HepG2 (cell line): ENCODE results near the gene ARVCF. TPM values are rescaled to one million over a fixed set of nuclear protein-coding genes. Genes with fewer than 3 reads are reported as not detected.

Experiments used
- AHR ChIP-seq: IDR thresholded peaks from 2 replicates; pipeline ENCODE4 v1.6.1; 2018; ENCODE audit warnings: missing genetic modification reagents, missing compliant biosample characterization
- ASH2L ChIP-seq: fragments of 300-600, 200-600 bp; sonication (generic); IDR thresholded peaks from 2 replicates; pipeline ENCODE4 v1.7.0; 2017; ENCODE audit warnings: low read depth, mild to moderate bottlenecking, moderate library complexity, mixed read lengths, low read length; ENCODE audit not compliant: insufficient read length
- EP300 ChIP-seq, 3 experiments: sonication (generic) in 1 of 3; formaldehyde crosslinking in 1 of 3; IDR thresholded peaks; 2 replicates each; pipeline versions ENCODE4 v1.5.1 to v1.6.1; 2011 to 2020; ENCODE audit warnings: low read depth in 2 of 3, low read length in 2 of 3, borderline replicate concordance in 1 of 3, improper control_type of control experiment in 1 of 3, mild to moderate bottlenecking in 1 of 3, missing genetic modification reagents in 1 of 3, moderate library complexity in 1 of 3
- FLYWCH1 ChIP-seq: sonication (generic); formaldehyde crosslinking; IDR thresholded peaks from 2 replicates; pipeline ENCODE4 v1.8.1; 2023; ENCODE audit warnings: mild to moderate bottlenecking, missing genetic modification reagents
- FOXA1 ChIP-seq, 2 experiments: fragments of 450-650 bp in 1 of 2; sonication (generic) in 1 of 2; formaldehyde crosslinking in 1 of 2; IDR thresholded peaks; 2 replicates each; pipeline versions ENCODE4 v1.4.0 to v1.6.1; 2016 to 2020; ENCODE audit warnings: missing genetic modification reagents in 1 of 2
- HOXA9 ChIP-seq: sonication (generic); formaldehyde crosslinking; IDR thresholded peaks from 2 replicates; pipeline ENCODE4 v1.8.1; 2022; ENCODE audit warnings: missing genetic modification reagents, mild to moderate bottlenecking, moderate library complexity, borderline replicate concordance
- JUNB ChIP-seq: sonication (generic); formaldehyde crosslinking; IDR thresholded peaks from 2 replicates; pipeline ENCODE4 v1.8.0; 2022; ENCODE audit warnings: missing genetic modification reagents, mild to moderate bottlenecking, borderline replicate concordance
- KDM2A ChIP-seq: sonication (generic); formaldehyde crosslinking; IDR thresholded peaks from 2 replicates; pipeline ENCODE4 v1.4.0; 2020; ENCODE audit warnings: low read depth, missing genetic modification reagents, borderline replicate concordance
- MEF2D ChIP-seq: sonication (generic); formaldehyde crosslinking; IDR thresholded peaks from 2 replicates; pipeline ENCODE4 v1.5.1; 2020; ENCODE audit warnings: mild to moderate bottlenecking, missing genetic modification reagents
- MIER3 ChIP-seq: IDR thresholded peaks from 2 replicates; pipeline ENCODE4 v1.6.1; 2016; ENCODE audit warnings: missing compliant biosample characterization, borderline replicate concordance
- PHF5A ChIP-seq: IDR thresholded peaks from one replicate; pipeline ENCODE4 v1.6.1; 2018; ENCODE audit warnings: low read depth, missing genetic modification reagents; ENCODE audit not compliant: unreplicated experiment
- RFX1 ChIP-seq: fragments of 450-650 bp; IDR thresholded peaks from 2 replicates; pipeline ENCODE4 v1.6.1; 2017
- SAP130 ChIP-seq: IDR thresholded peaks from 2 replicates; pipeline ENCODE4 v1.6.1; 2016; ENCODE audit warnings: low read depth
- SSRP1 ChIP-seq: IDR thresholded peaks from 2 replicates; pipeline ENCODE4 v1.6.1; 2016; ENCODE audit warnings: control low read depth
- TBX2 ChIP-seq: sonication (generic); formaldehyde crosslinking; IDR thresholded peaks from 2 replicates; pipeline ENCODE4 v1.5.0; 2020; ENCODE audit warnings: missing genetic modification reagents, mild to moderate bottlenecking, borderline replicate concordance
- TOPORS ChIP-seq: sonication (generic); formaldehyde crosslinking; IDR thresholded peaks from 2 replicates; pipeline ENCODE4 v1.8.0; 2023; ENCODE audit warnings: mild to moderate bottlenecking, missing genetic modification reagents
- ZNF160 ChIP-seq: sonication (generic); formaldehyde crosslinking; IDR thresholded peaks from 2 replicates; pipeline ENCODE4 v1.8.0; 2022; ENCODE audit warnings: mild to moderate bottlenecking, inconsistent platforms, missing genetic modification reagents
- ZNF235 ChIP-seq: sonication (generic); formaldehyde crosslinking; IDR thresholded peaks from 2 replicates; pipeline ENCODE4 v1.8.1; 2023; ENCODE audit warnings: mild to moderate bottlenecking, missing genetic modification reagents, borderline replicate concordance
- ZNF296 ChIP-seq: sonication (generic); formaldehyde crosslinking; conservative IDR thresholded peaks from 2 replicates; pipeline ENCODE4 v1.5.0; 2020; ENCODE audit warnings: mild to moderate bottlenecking, missing genetic modification reagents
- ZNF547 ChIP-seq: sonication (generic); formaldehyde crosslinking; IDR thresholded peaks from 2 replicates; pipeline ENCODE4 v1.5.1; 2020; ENCODE audit warnings: mild to moderate bottlenecking, missing genetic modification reagents
- ZNF564 ChIP-seq: sonication (generic); formaldehyde crosslinking; IDR thresholded peaks from 2 replicates; pipeline ENCODE4 v1.8.1; 2023; ENCODE audit warnings: mild to moderate bottlenecking, missing genetic modification reagents
- ZNF569 ChIP-seq: sonication (generic); formaldehyde crosslinking; IDR thresholded peaks from 2 replicates; pipeline ENCODE4 v1.5.0; 2020; ENCODE audit warnings: mild to moderate bottlenecking, missing genetic modification reagents, moderate library complexity, borderline replicate concordance
- ZNF577 ChIP-seq: sonication (generic); formaldehyde crosslinking; IDR thresholded peaks from 2 replicates; pipeline ENCODE4 v1.4.0; 2020; ENCODE audit warnings: mild to moderate bottlenecking, low read depth, missing genetic modification reagents, borderline replicate concordance
- polyA plus RNA-seq, 8 experiments: library from polyadenylated mRNA; depleted of rRNA in 3 of 8; stranded (reverse) in 7 of 8; unstranded in 1 of 8; fragments of >200 nt; fragmentation: Illumina TruSeq in 4 of 8; extraction: Trizol in 4 of 8; gene quantifications; 2 replicates each; pipeline versions ENCODE4 v1.2.1 to v1.2.3, GENCODE V29; 2011 to 2016; ENCODE audit warnings: low read depth in 4 of 8, missing spikeins in 1 of 8, mixed read lengths in 1 of 8; ENCODE audit not compliant: insufficient read depth in 1 of 8
- total RNA-seq, 5 experiments: library from RNA; depleted of rRNA; stranded (reverse); fragments of >200 nt; fragmentation: Illumina TruSeq; extraction: Trizol; gene quantifications; 2 replicates each; pipeline ENCODE4 v1.2.3, GENCODE V29; 2016; ENCODE audit warnings: low read depth in 1 of 5
- TF ChIP-seq, protein P1 (sequence below), 2 experiments: sonication (generic) in 1 of 2; formaldehyde crosslinking in 1 of 2; IDR thresholded peaks; 2 replicates each; pipeline versions ENCODE4 v1.5.1 to v1.6.1; 2011 to 2020; ENCODE audit warnings: borderline replicate concordance in 1 of 2, low read depth in 1 of 2, low read length in 1 of 2, mild to moderate bottlenecking in 1 of 2, missing genetic modification reagents in 1 of 2, moderate library complexity in 1 of 2
- TF ChIP-seq, protein P2 (sequence below): sonication (generic); formaldehyde crosslinking; IDR thresholded peaks from 2 replicates; pipeline ENCODE4 v1.5.1; 2020; ENCODE audit warnings: mild to moderate bottlenecking, missing genetic modification reagents, borderline replicate concordance

ARVCF gene
- total and polyA plus RNA-seq, 2 of the 13 experiments (the other 11 are each of a cell fraction or from before 2014, with no cell fraction given) = 16.4 to 17.7 TPM

DNA sequence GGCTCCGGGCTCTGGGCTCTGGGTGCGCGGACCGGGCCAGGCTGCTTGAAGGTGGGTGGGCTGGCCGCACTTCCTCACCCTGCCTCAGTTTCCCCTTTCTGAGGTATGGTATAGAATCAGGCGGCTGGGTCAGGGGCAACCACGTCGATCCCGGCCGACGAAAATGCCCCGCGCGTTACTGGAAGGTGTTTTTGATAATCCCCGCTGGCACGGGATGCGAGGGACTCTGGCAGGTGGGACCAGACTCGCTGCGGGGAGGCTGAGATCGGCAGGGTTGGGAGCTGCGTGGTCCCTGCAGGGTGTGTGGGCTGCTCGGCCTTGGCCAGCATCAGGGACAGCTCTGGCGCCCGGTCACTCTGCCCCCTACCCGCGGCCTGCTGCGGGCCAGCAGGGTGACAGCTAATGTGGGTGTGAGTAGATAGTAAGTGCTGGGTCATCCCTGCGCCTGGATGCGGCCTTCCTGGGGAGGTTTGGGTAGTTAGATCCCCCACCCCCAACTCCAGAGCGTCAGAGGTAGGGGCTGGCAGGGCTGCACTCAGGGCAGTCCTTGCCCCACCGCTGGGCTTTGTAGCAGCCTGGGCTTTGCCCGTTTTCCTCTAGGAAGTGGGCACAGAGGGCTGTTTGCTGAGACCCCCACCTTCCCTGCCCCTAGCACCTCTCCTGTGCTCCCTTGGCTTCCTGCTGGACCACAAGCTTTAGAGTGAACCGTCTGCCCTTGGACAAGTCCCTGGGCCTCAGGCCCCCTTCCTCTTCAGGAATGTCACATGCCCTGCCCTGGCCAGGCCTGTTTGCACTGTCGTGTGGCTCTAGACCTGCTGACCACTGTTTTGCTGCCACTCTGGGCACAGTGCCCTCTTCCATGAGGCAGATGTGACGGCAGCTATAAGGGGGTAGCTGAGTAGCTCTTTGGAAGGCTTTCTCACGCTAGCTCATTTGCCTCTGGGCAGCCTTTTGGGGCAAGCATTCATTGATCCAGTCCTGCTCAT, 4.9 kb upstream of the ARVCF start (continued):
- TF ChIP-seq ASH2L (peak; percentile 61), ZNF547 (CRISPR knock-in tag) (peak; percentile 25; the same call in 1 of the 2 replicates), MIER3 (CRISPR knock-in tag) (peak; percentile 31; the same call in 1 of the 2 replicates), ZNF160 (CRISPR knock-in tag) (peak; percentile 57; the same call in 1 of the 2 replicates), JUNB (CRISPR knock-in tag) (no peak), FLYWCH1 (CRISPR knock-in tag) (0 out of 2 replicates have a peak, but pooled peaks have one; percentile 30), MEF2D (CRISPR knock-in tag) (0 out of 2 replicates have a peak, but pooled peaks have one; percentile 39), EP300 (IDR thresholded peaks at IDR 0.05; ENCODE audit: low read depth in 2 of 2, low read length in 2 of 2) (no peak), EP300 (CRISPR knock-in tag; IDR thresholded peaks at IDR 0.05; ENCODE audit: borderline replicate concordance) (no peak), AHR (no peak), SSRP1 (CRISPR knock-in tag) (no peak), PHF5A (CRISPR knock-in tag) (no peak), ZNF577 (no peak), ZNF296 (CRISPR knock-in tag) (0 out of 2 replicates have a peak, but pooled peaks have one; percentile 53), KDM2A (no peak), SAP130 (CRISPR knock-in tag) (peak; percentile 53; the same call in 1 of the 2 replicates), FOXA1 (IDR thresholded peaks at IDR 0.05) (no peak), FOXA1 (CRISPR knock-in tag; IDR thresholded peaks at IDR 0.05) (peak; percentile 19; the same call in 1 of the 2 replicates), ZNF569 (no peak), TOPORS (0 out of 2 replicates have a peak, but pooled peaks have one; percentile 2), TBX2 (CRISPR knock-in tag) (peak; percentile 28; the same call in 1 of the 2 replicates), ZNF564 (CRISPR knock-in tag) (0 out of 2 replicates have a peak, but pooled peaks have one; percentile 6), ZNF235 (no peak), HOXA9 (CRISPR knock-in tag) (0 out of 2 replicates have a peak, but pooled peaks have one; percentile 21), RFX1 (no peak)
- TF ChIP-seq, protein P1, sequence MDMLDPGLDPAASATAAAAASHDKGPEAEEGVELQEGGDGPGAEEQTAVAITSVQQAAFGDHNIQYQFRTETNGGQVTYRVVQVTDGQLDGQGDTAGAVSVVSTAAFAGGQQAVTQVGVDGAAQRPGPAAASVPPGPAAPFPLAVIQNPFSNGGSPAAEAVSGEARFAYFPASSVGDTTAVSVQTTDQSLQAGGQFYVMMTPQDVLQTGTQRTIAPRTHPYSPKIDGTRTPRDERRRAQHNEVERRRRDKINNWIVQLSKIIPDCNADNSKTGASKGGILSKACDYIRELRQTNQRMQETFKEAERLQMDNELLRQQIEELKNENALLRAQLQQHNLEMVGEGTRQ (IDR thresholded peaks at IDR 0.05; ENCODE audit: low read depth, low read length) = no peak
- TF ChIP-seq, protein P1 (CRISPR knock-in tag; IDR thresholded peaks at IDR 0.05; ENCODE audit: borderline replicate concordance) = peak; percentile 46; the same call in 1 of the 2 replicates
- TF ChIP-seq, protein P2, sequence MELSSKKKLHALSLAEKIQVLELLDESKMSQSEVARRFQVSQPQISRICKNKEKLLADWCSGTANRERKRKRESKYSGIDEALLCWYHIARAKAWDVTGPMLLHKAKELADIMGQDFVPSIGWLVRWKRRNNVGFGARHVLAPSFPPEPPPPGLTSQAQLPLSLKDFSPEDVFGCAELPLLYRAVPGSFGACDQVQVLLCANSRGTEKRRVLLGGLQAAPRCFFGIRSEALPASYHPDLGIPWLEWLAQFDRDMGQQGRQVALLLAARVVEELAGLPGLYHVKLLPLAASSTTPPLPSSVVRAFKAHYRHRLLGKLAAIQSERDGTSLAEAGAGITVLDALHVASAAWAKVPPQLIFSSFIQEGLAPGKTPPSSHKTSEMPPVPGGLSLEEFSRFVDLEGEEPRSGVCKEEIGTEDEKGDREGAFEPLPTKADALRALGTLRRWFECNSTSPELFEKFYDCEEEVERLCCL (CRISPR knock-in tag) = no peak
